COLO668 (cell line): ENCODE data around the gene SBDS.

Experiments used
- DNase-seq: peaks from one replicate; lab custom pipeline; 2025; ENCODE audit not compliant: unreplicated experiment; lab: John Stamatoyannopoulos, UW

SBDS gene

DNA sequence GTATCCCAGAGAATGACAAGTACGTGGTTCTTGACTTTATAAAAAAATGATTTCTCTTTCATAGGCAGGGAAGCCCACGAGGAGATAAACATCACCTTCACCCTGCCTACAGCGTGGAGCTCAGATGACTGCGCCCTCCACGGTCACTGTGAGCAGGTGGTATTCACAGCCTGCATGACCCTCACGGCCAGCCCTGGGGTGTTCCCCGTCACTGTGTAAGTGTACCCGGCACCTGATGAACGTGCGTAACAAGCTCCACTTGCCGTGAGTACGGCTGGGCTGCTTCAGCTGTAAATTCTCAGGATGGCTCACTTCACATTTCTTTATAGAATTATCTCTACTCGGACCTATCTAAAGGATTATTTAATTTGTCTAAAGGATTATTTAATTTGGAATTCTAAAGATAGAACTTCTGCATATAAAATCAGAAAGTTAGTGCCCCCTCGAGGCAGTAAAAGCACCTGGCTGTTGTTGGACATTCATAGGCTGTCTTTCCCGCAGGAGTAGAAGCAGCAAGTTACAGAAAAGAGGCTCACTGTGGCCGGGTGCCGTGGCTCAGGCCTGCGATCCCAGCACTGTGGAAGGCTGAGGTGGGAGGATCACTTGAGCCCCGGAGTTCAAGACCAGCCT lies 46.8 kb downstream of the SBDS start:
- DNase-seq = no peak

DNA sequence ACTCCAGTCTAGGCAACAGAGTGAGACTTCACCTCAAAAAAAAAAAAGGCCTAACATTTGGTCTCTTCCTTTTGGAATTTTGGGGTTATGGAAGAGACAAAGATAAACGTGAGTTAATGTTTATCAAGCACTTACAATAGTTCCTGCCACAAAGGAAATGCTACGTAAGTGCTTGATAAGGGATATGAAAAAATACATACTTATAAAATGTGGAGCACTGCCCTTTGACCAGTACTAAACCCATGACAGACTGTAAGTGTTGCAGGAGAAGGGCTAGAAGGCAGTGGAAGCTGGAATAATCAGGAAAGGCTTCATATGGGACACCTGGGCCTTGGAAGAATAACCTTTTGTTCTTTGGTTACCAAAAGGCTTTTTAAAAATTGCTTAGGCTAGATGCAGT lies 48.8 kb downstream of the SBDS start:
- DNase-seq = no peak

DNA sequence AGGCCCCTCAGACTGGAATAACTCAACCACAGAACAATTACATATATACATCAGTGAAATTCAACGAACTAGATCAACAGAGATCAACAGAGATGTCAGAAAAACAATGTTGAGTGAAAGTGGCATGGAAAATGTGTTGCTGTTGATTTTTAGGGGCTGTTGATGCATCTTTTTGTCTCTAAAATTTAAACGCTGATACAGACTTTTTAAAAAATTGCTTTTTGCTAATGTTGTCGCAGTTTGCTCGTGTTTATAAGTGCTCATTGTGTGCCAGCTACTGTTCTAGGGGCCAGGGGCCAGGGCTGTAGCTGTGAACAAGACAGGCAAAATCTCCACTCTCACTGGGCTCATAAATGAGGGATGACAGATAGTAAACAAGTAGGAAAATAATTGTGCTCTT lies 56.1 kb downstream of the SBDS start:
- no peak for DNase-seq

DNA sequence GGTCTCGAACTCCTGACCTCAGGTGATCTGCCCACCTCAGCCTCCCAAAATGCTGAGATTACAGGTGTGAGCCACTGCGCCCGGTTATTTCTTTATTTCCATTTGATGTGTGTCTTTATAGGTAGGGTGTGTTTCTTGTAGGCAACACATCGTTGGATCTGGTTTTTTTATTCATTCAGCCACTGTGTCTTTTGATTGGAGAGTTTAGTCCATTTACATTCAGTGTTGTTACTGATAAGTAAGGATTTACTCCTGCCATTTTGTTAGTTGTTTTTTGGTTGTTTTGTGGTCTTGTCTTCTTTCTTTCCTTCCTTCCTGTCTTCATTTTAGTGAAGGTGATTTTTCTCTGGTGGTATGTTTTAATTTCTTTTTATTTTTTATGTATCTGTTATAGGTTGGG lies 57.4 kb downstream of the SBDS start:
- no peak for DNase-seq
